HEK293 (cell line): Measurements from ENCODE around the gene DCUN1D1.

Experiments used
- CTCF ChIA-PET: fragments of 350-600 bp; formaldehyde crosslinking; extraction: SDS; loops from one replicate; lab custom pipeline; 2021; ENCODE audit warnings: antibody characterized with exemption; lab: Yijun Ruan, JAX
- POLR2A ChIA-PET: fragments of 300-600 bp; formaldehyde crosslinking; extraction: SDS; loops from one replicate; lab custom pipeline; 2020; ENCODE audit warnings: antibody characterized with exemption, inconsistent platforms; lab: Yijun Ruan, JAX
- H3K27ac ChIP-seq: fragments of 200-500 bp; sonication (Bioruptor generic); 2 replicates; pipeline ENCODE4 v1.5.1; 2014; ENCODE audit warnings: low read depth, low read length, control low read depth, inconsistent platforms; ENCODE audit errors: extremely low read depth
- H3K36me3 ChIP-seq, 2 experiments: fragments of 200-500 bp in 1 of 2; sonication (Bioruptor generic) in 1 of 2; 1 replicate in 1 of 2; 2 replicates in 1 of 2; pipeline ENCODE4 v1.5.1; 2014 to 2017; ENCODE audit warnings: inconsistent platforms in 2 of 2, low read length in 2 of 2; ENCODE audit not compliant: control insufficient read depth in 2 of 2, insufficient read depth in 1 of 2
- H3K4me1 ChIP-seq: fragments of 200-500 bp; sonication (Bioruptor generic); 2 replicates; pipeline ENCODE4 v1.5.1; 2014; ENCODE audit warnings: mild to moderate bottlenecking, low read length, inconsistent platforms; ENCODE audit not compliant: control insufficient read depth, insufficient read depth
- H3K4me3 ChIP-seq: 2 replicates; pipeline ENCODE4 v1.5.1; 2011; ENCODE audit warnings: low read depth, mild to moderate bottlenecking, control low read depth, low read length, moderate library complexity
- H3K9me3 ChIP-seq: fragments of 200-500 bp; sonication (Bioruptor generic); 2 replicates; pipeline ENCODE4 v1.5.1; 2014; ENCODE audit warnings: low read depth, low read length, inconsistent platforms; ENCODE audit not compliant: control insufficient read depth, insufficient read depth
- BCL6B ChIP-seq: fragments of 450-650 bp; formaldehyde crosslinking; IDR thresholded peaks from 2 replicates; pipeline ENCODE4 v1.5.1; 2017; ENCODE audit warnings: missing biosample characterization, missing genetic modification characterization
- IKZF3 ChIP-seq: fragments of 450-650 bp; IDR thresholded peaks from 2 replicates; pipeline ENCODE4 v1.5.0; 2018; ENCODE audit warnings: missing biosample characterization, mild to moderate bottlenecking, missing genetic modification characterization, moderate library complexity
- KLF10 ChIP-seq: fragments of 450-650 bp; IDR thresholded peaks from 2 replicates; pipeline ENCODE4 v1.5.1; 2018; ENCODE audit warnings: missing biosample characterization, mild to moderate bottlenecking, missing genetic modification characterization
- KLF7 ChIP-seq: fragments of 450-650 bp; formaldehyde crosslinking; IDR thresholded peaks from 2 replicates; pipeline ENCODE4 v1.5.1; 2016; ENCODE audit warnings: missing biosample characterization, missing genetic modification characterization, borderline replicate concordance
- PATZ1 ChIP-seq: fragments of 450-650 bp; formaldehyde crosslinking; IDR thresholded peaks from 2 replicates; pipeline ENCODE4 v1.5.1; 2016; ENCODE audit warnings: missing biosample characterization, missing genetic modification characterization
- WT1 ChIP-seq: fragments of 450-650 bp; formaldehyde crosslinking; IDR thresholded peaks from 2 replicates; pipeline ENCODE4 v1.5.1; 2016; ENCODE audit warnings: missing biosample characterization, missing genetic modification characterization
- ZBTB20 ChIP-seq: fragments of 450-650 bp; formaldehyde crosslinking; IDR thresholded peaks from 2 replicates; pipeline ENCODE4 v1.5.1; 2016; ENCODE audit warnings: missing biosample characterization, missing genetic modification characterization
- ZEB2 ChIP-seq: fragments of 450-650 bp; formaldehyde crosslinking; IDR thresholded peaks from 2 replicates; pipeline ENCODE4 v1.5.1; 2016; ENCODE audit warnings: missing biosample characterization, missing genetic modification characterization
- ZNF169 ChIP-seq: fragments of 450-650 bp; formaldehyde crosslinking; IDR thresholded peaks from 2 replicates; pipeline ENCODE4 v1.5.1; 2016; ENCODE audit warnings: missing biosample characterization, missing genetic modification characterization
- ZNF211 ChIP-seq: fragments of 450-650 bp; formaldehyde crosslinking; IDR thresholded peaks from 2 replicates; pipeline ENCODE4 v1.5.1; 2016; ENCODE audit warnings: low read depth, missing biosample characterization, missing genetic modification characterization
- ZNF239 ChIP-seq: fragments of 450-650 bp; formaldehyde crosslinking; IDR thresholded peaks from 2 replicates; pipeline ENCODE4 v1.5.1; 2016; ENCODE audit warnings: missing biosample characterization, missing genetic modification characterization
- ZNF274 ChIP-seq, 2 experiments: fragments of 200-500 bp in 1 of 2; fragments of 450-650 bp in 1 of 2; sonication (Bioruptor generic) in 1 of 2; formaldehyde crosslinking in 1 of 2; IDR thresholded peaks; 2 replicates each; pipeline versions ENCODE4 v1.5.1 to v1.6.1; 2014 to 2016; ENCODE audit warnings: borderline replicate concordance in 1 of 2, inconsistent platforms in 1 of 2, low read length in 1 of 2, missing biosample characterization in 1 of 2, missing genetic modification characterization in 1 of 2
- ZNF354C ChIP-seq: fragments of 450-650 bp; formaldehyde crosslinking; IDR thresholded peaks from 2 replicates; pipeline ENCODE4 v1.5.1; 2016; ENCODE audit warnings: missing biosample characterization, missing genetic modification characterization, low read depth, borderline replicate concordance
- ZNF391 ChIP-seq: fragments of 450-650 bp; formaldehyde crosslinking; IDR thresholded peaks from 2 replicates; pipeline ENCODE4 v1.5.1; 2016; ENCODE audit warnings: low read depth, missing biosample characterization, missing genetic modification characterization, borderline replicate concordance
- ZNF48 ChIP-seq: fragments of 450-650 bp; formaldehyde crosslinking; IDR thresholded peaks from 2 replicates; pipeline ENCODE4 v1.5.1; 2016; ENCODE audit warnings: missing biosample characterization, missing genetic modification characterization
- ZNF529 ChIP-seq: fragments of 450-650 bp; formaldehyde crosslinking; IDR thresholded peaks from 2 replicates; pipeline ENCODE4 v1.5.1; 2017; ENCODE audit warnings: missing genetic modification characterization, missing biosample characterization; ENCODE audit not compliant: insufficient replicate concordance
- ZNF549 ChIP-seq: fragments of 450-650 bp; IDR thresholded peaks from 2 replicates; pipeline ENCODE4 v1.5.1; 2018; ENCODE audit warnings: missing biosample characterization, missing genetic modification characterization, mild to moderate bottlenecking, inconsistent platforms, moderate library complexity
- ZNF626 ChIP-seq: fragments of 450-650 bp; sonication (Bioruptor Pico); formaldehyde crosslinking; IDR thresholded peaks from 2 replicates; pipeline ENCODE4 v1.5.1; 2018; ENCODE audit warnings: missing biosample characterization, missing genetic modification characterization, inconsistent platforms
- ZNF639 ChIP-seq: fragments of 450-650 bp; formaldehyde crosslinking; IDR thresholded peaks from 2 replicates; pipeline ENCODE4 v1.5.1; 2016; ENCODE audit warnings: missing biosample characterization, missing genetic modification characterization
- ZNF785 ChIP-seq: fragments of 450-650 bp; formaldehyde crosslinking; IDR thresholded peaks from 2 replicates; pipeline ENCODE4 v1.5.1; 2016; ENCODE audit warnings: missing biosample characterization, missing genetic modification characterization
- ZSCAN30 ChIP-seq: fragments of 450-650 bp; IDR thresholded peaks from 2 replicates; pipeline ENCODE4 v1.5.1; 2018; ENCODE audit warnings: missing biosample characterization, mild to moderate bottlenecking, missing genetic modification characterization, moderate library complexity
- TF ChIP-seq, protein P1 (sequence below): fragments of 450-650 bp; formaldehyde crosslinking; IDR thresholded peaks from 2 replicates; pipeline ENCODE4 v1.5.1; 2016; ENCODE audit warnings: missing biosample characterization, missing genetic modification characterization
- TF ChIP-seq, protein P2 (sequence below): fragments of 450-650 bp; formaldehyde crosslinking; IDR thresholded peaks from 2 replicates; pipeline ENCODE4 v1.5.1; 2016; ENCODE audit warnings: missing biosample characterization, missing genetic modification characterization
- TF ChIP-seq, protein P3 (sequence below): fragments of 450-650 bp; formaldehyde crosslinking; IDR thresholded peaks from 2 replicates; pipeline ENCODE4 v1.5.1; 2017; ENCODE audit warnings: missing biosample characterization, missing genetic modification characterization

Gene DCUN1D1

DNA sequence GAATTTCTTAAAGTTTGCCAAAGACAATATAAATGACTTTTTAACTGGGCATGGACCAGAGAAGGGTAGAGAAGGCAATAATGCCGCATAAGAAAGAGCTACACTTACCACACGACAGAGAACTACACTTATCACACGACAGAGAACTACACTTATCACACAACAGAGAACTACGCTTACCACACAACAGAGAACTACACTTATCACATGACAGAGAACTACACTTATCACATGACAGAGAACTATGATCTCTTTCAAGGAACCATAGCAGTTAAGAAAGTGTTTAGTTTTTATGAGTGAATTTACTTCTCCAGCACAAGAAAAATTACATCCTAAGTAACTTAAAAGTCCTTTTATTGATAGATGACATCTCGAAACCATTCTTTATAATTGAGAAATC, 32.0 kb downstream of the DCUN1D1 start (continued):
- TF ChIP-seq, protein P1, sequence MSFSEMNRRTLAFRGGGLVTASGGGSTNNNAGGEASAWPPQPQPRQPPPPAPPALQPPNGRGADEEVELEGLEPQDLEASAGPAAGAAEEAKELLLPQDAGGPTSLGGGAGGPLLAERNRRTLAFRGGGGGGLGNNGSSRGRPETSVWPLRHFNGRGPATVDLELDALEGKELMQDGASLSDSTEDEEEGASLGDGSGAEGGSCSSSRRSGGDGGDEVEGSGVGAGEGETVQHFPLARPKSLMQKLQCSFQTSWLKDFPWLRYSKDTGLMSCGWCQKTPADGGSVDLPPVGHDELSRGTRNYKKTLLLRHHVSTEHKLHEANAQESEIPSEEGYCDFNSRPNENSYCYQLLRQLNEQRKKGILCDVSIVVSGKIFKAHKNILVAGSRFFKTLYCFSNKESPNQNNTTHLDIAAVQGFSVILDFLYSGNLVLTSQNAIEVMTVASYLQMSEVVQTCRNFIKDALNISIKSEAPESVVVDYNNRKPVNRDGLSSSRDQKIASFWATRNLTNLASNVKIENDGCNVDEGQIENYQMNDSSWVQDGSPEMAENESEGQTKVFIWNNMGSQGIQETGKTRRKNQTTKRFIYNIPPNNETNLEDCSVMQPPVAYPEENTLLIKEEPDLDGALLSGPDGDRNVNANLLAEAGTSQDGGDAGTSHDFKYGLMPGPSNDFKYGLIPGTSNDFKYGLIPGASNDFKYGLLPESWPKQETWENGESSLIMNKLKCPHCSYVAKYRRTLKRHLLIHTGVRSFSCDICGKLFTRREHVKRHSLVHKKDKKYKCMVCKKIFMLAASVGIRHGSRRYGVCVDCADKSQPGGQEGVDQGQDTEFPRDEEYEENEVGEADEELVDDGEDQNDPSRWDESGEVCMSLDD (tag by site-specific recombination) = no peak
- TF ChIP-seq, protein P2, sequence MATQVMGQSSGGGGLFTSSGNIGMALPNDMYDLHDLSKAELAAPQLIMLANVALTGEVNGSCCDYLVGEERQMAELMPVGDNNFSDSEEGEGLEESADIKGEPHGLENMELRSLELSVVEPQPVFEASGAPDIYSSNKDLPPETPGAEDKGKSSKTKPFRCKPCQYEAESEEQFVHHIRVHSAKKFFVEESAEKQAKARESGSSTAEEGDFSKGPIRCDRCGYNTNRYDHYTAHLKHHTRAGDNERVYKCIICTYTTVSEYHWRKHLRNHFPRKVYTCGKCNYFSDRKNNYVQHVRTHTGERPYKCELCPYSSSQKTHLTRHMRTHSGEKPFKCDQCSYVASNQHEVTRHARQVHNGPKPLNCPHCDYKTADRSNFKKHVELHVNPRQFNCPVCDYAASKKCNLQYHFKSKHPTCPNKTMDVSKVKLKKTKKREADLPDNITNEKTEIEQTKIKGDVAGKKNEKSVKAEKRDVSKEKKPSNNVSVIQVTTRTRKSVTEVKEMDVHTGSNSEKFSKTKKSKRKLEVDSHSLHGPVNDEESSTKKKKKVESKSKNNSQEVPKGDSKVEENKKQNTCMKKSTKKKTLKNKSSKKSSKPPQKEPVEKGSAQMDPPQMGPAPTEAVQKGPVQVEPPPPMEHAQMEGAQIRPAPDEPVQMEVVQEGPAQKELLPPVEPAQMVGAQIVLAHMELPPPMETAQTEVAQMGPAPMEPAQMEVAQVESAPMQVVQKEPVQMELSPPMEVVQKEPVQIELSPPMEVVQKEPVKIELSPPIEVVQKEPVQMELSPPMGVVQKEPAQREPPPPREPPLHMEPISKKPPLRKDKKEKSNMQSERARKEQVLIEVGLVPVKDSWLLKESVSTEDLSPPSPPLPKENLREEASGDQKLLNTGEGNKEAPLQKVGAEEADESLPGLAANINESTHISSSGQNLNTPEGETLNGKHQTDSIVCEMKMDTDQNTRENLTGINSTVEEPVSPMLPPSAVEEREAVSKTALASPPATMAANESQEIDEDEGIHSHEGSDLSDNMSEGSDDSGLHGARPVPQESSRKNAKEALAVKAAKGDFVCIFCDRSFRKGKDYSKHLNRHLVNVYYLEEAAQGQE (tag by site-specific recombination) = no peak
- TF ChIP-seq ZNF529 (no peak), ZNF169 (tag by site-specific recombination) (no peak), ZNF211 (tag by site-specific recombination) (no peak), KLF10 (no peak), ZNF391 (tag by site-specific recombination) (no peak), IKZF3 (no peak), ZNF549 (tag by site-specific recombination) (no peak), ZNF274 (IDR thresholded peaks at IDR 0.05; ENCODE audit: low read length) (no peak), ZNF274 (tag by site-specific recombination; IDR thresholded peaks at IDR 0.05; ENCODE audit: borderline replicate concordance) (no peak), ZBTB20 (tag by site-specific recombination) (no peak), KLF7 (tag by site-specific recombination) (no peak), ZNF785 (tag by site-specific recombination) (no peak)

GRCh38 chr3:182947888-182948287, 32.5 kb downstream of the DCUN1D1 start:
- ChIA-PET CTCF (interaction anchor here (0.6 to 0.9 kb wide), 3 partner anchors 31 to 123 kb away, joined by 3 to 5 read pairs (median 3); no protein-coding TSS in a partner anchor), POLR2A (no interaction called here)
- Histone ChIP-seq H3K36me3 (peaks cover 16 to 44% of the 10 kb centered on the region in 2 experiments), H3K4me3 (no peak overlapping the region), H3K27ac (no peak overlapping the region), H3K9me3 (no peaks in the 10 kb centered on the region), H3K4me1 (no peaks in the 10 kb centered on the region)
- TF ChIP-seq ZNF48 = no peak
- TF ChIP-seq ZNF639 = no peak
- no peak for TF ChIP-seq ZNF169 (tag by site-specific recombination)
- TF ChIP-seq WT1 (tag by site-specific recombination) = no peak
- TF ChIP-seq, protein P3, sequence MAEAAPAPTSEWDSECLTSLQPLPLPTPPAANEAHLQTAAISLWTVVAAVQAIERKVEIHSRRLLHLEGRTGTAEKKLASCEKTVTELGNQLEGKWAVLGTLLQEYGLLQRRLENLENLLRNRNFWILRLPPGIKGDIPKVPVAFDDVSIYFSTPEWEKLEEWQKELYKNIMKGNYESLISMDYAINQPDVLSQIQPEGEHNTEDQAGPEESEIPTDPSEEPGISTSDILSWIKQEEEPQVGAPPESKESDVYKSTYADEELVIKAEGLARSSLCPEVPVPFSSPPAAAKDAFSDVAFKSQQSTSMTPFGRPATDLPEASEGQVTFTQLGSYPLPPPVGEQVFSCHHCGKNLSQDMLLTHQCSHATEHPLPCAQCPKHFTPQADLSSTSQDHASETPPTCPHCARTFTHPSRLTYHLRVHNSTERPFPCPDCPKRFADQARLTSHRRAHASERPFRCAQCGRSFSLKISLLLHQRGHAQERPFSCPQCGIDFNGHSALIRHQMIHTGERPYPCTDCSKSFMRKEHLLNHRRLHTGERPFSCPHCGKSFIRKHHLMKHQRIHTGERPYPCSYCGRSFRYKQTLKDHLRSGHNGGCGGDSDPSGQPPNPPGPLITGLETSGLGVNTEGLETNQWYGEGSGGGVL = no peak
- TF ChIP-seq PATZ1 = no peak
- no peak for TF ChIP-seq ZNF239 (tag by site-specific recombination)
- TF ChIP-seq ZNF626 (tag by site-specific recombination) = no peak
- TF ChIP-seq ZNF354C = no peak
- TF ChIP-seq ZEB2 = no peak
- no peak for TF ChIP-seq BCL6B (tag by site-specific recombination)
- no peak for TF ChIP-seq ZSCAN30
